PFSK-1 (cell line): ENCODE data around the gene SPG7.

ENCODE experiments used
- FOXP2 ChIP-seq: optimal IDR thresholded peaks from 2 replicates; pipeline ENCODE3; 2011; ENCODE audit warnings: borderline replicate concordance, control low read depth, inconsistent platforms; ENCODE audit not compliant: insufficient read depth; ENCODE audit errors: extremely low read length, extremely low read depth
- POLR2AphosphoS5 ChIP-seq: IDR thresholded peaks from 2 replicates; pipeline ENCODE4 v1.6.1; 2012; ENCODE audit warnings: low read depth, mild to moderate bottlenecking, control low read depth, low read length, moderate library complexity
- TAF1 ChIP-seq: IDR thresholded peaks from 2 replicates; pipeline ENCODE4 v1.6.1; 2012; ENCODE audit warnings: low read length, control low read depth, borderline replicate concordance; ENCODE audit not compliant: insufficient read depth
- TF ChIP-seq, protein P1 (sequence below), 2 experiments: IDR thresholded peaks; 2 replicates each; pipeline versions ENCODE4 v1.6.1 to v1.8.0; 2011 to 2012; ENCODE audit warnings: low read depth in 2 of 2, low read length in 2 of 2, control low read depth in 1 of 2, inconsistent platforms in 1 of 2, mild to moderate bottlenecking in 1 of 2, moderate library complexity in 1 of 2; ENCODE audit not compliant: insufficient read depth in 1 of 2

GRCh38 chr16:89547291-89547690 is 39.1 kb downstream of the SPG7 start:
- TF ChIP-seq, protein P1, sequence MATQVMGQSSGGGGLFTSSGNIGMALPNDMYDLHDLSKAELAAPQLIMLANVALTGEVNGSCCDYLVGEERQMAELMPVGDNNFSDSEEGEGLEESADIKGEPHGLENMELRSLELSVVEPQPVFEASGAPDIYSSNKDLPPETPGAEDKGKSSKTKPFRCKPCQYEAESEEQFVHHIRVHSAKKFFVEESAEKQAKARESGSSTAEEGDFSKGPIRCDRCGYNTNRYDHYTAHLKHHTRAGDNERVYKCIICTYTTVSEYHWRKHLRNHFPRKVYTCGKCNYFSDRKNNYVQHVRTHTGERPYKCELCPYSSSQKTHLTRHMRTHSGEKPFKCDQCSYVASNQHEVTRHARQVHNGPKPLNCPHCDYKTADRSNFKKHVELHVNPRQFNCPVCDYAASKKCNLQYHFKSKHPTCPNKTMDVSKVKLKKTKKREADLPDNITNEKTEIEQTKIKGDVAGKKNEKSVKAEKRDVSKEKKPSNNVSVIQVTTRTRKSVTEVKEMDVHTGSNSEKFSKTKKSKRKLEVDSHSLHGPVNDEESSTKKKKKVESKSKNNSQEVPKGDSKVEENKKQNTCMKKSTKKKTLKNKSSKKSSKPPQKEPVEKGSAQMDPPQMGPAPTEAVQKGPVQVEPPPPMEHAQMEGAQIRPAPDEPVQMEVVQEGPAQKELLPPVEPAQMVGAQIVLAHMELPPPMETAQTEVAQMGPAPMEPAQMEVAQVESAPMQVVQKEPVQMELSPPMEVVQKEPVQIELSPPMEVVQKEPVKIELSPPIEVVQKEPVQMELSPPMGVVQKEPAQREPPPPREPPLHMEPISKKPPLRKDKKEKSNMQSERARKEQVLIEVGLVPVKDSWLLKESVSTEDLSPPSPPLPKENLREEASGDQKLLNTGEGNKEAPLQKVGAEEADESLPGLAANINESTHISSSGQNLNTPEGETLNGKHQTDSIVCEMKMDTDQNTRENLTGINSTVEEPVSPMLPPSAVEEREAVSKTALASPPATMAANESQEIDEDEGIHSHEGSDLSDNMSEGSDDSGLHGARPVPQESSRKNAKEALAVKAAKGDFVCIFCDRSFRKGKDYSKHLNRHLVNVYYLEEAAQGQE (IDR thresholded peaks at IDR 0.05; ENCODE audit: insufficient read depth in 1 of 2, low read depth in 2 of 2, low read length in 2 of 2), result no peak
- TF ChIP-seq FOXP2 (no peak), TAF1 (no peak), POLR2AphosphoS5 (no peak)
